AG10803 (cell line): ENCODE data around the gene C17orf100.
"Not testable (repeated sequence)": the region's sequence is repeated elsewhere in the genome, so short reads cannot be mapped to it uniquely, and the experiment has no call there.

Experiments
- DNase-seq: peaks from one replicate; pipeline ENCODE4 v3.0.0; 2010; ENCODE audit warnings: low read depth
- H3K4me3 ChIP-seq: 2 replicates; pipeline ENCODE4 v1.5.1; 2011; ENCODE audit warnings: mild to moderate bottlenecking, low read length, control low read depth
- CTCF ChIP-seq: conservative IDR thresholded peaks from 2 replicates; pipeline ENCODE4 v1.5.1; 2011; ENCODE audit warnings: mild to moderate bottlenecking, low read length, control low read depth, inconsistent platforms

Gene C17orf100

GRCh38 chr17:6641247-6641863 is 10.2 kb upstream of the C17orf100 start:
- peak overlapping the region; percentile 97 for H3K4me3 ChIP-seq
- no peak for TF ChIP-seq CTCF
- no peak for DNase-seq

GRCh38 chr17:6642592-6642991 is 9.0 kb upstream of the C17orf100 start:
- TF ChIP-seq CTCF = no peak
- DNase-seq = peak; percentile 29
- H3K4me3 ChIP-seq = no peak overlapping the region

GRCh38 chr17:6643451-6644125 is 8.0 kb upstream of the C17orf100 start:
- no peak overlapping the region for H3K4me3 ChIP-seq
- peak; percentile 18 for DNase-seq
- no peak for TF ChIP-seq CTCF

- no peak for DNase-seq
- H3K4me3 ChIP-seq = no peak overlapping the region
- peak; percentile 10; the same call in 1 of the 2 replicates for TF ChIP-seq CTCF
These were observed 3.4 kb upstream of the C17orf100 start for GRCh38 chr17:6648181-6648580.

GRCh38 chr17:6651919-6652452 is 424 bp downstream of the C17orf100 start:
- DNase-seq = peak; percentile 22
- H3K4me3 ChIP-seq = peak overlapping the region; percentile 99
- no peak for TF ChIP-seq CTCF

- H3K4me3 ChIP-seq = no peak overlapping the region
- DNase-seq = no peak
- no peak; the same call in 1 of the 2 replicates for TF ChIP-seq CTCF
These were observed 3.5 kb downstream of the C17orf100 start for GRCh38 chr17:6654841-6655731.

- not testable (repeated sequence) for DNase-seq, H3K4me3 ChIP-seq
These were observed 4.3 kb downstream of the C17orf100 start for GRCh38 chr17:6655732-6656361.

- DNase-seq, H3K4me3 ChIP-seq: not testable (repeated sequence)
These were observed 5.5 kb downstream of the C17orf100 start for GRCh38 chr17:6656797-6657632.
